IMR-90 (cell line): ENCODE results near the gene DNMT3A. TPM values are rescaled to one million over a fixed set of nuclear protein-coding genes. Genes with fewer than 3 reads are reported as not detected.
A peak's percentile ranks its signal among the peaks of the same experiment; 100 is the strongest.

Experiments
- ATAC-seq: fragments of 200-7000 bp; cut with Tn5 transposase; 2 replicates; pipeline ENCODE4 v1.9.1; 2020; ENCODE audit warnings: low read depth, mild to moderate bottlenecking, moderate library complexity
- BruUV-seq: library from RNA; stranded (reverse); fragments of 400-500 nt; replicated peaks from 2 replicates; lab custom pipeline; 2021; lab: Mats Ljungman, UMichigan
- CTCF ChIA-PET: fragments of 300-600 bp; formaldehyde crosslinking; extraction: SDS; loops from one replicate; lab custom pipeline; 2021; ENCODE audit warnings: antibody characterized with exemption; lab: Yijun Ruan, JAX
- POLR2A ChIA-PET: fragments of 300-600 bp; sonication (Branson Sonifier 250); formaldehyde crosslinking; loops from one replicate; lab custom pipeline; 2022; ENCODE audit warnings: antibody characterized with exemption; ENCODE audit not compliant: unreplicated experiment; lab: Charles Lee
- DNase-seq: peaks from one replicate; pipeline ENCODE4 v3.0.0; 2013
- H2AFZ ChIP-seq: replicated peaks from 2 replicates; pipeline ENCODE3; 2013; ENCODE audit warnings: low read length, mild to moderate bottlenecking; ENCODE audit not compliant: poor library complexity
- H2AK5ac ChIP-seq: 2 replicates; pipeline ENCODE4 v1.6.1; 2013; ENCODE audit warnings: low read depth, low read length, inconsistent platforms
- H2AK9ac ChIP-seq: replicated peaks from 2 replicates; pipeline ENCODE3; 2013; ENCODE audit warnings: mild to moderate bottlenecking, low read depth, low read length, moderate library complexity; ENCODE audit not compliant: poor library complexity
- H2BK120ac ChIP-seq: 2 replicates; pipeline ENCODE4 v1.6.1; 2013; ENCODE audit warnings: low read depth, low read length, inconsistent platforms
- H2BK15ac ChIP-seq: 3 replicates; pipeline ENCODE4 v1.6.1; 2013; ENCODE audit warnings: low read depth, low read length, inconsistent platforms
- H2BK20ac ChIP-seq: 2 replicates; pipeline ENCODE4 v1.6.1; 2013; ENCODE audit warnings: low read depth, mild to moderate bottlenecking, inconsistent platforms, low read length, moderate library complexity
- H2BK5ac ChIP-seq: 2 replicates; pipeline ENCODE4 v1.6.1; 2013; ENCODE audit warnings: mild to moderate bottlenecking, low read depth, low read length, inconsistent platforms; ENCODE audit not compliant: poor library complexity, severe bottlenecking
- H3K14ac ChIP-seq: replicated peaks from 2 replicates; pipeline ENCODE4 v1.6.1; 2013; ENCODE audit warnings: low read depth, low read length, inconsistent platforms
- H3K18ac ChIP-seq: 2 replicates; pipeline ENCODE4 v1.6.1; 2013; ENCODE audit warnings: low read depth, low read length, control low read depth
- H3K23ac ChIP-seq: 2 replicates; pipeline ENCODE4 v1.6.1; 2013; ENCODE audit warnings: low read depth, low read length, inconsistent platforms
- H3K27ac ChIP-seq: 2 replicates; pipeline ENCODE4 v1.5.1; 2013; ENCODE audit warnings: mild to moderate bottlenecking, control low read depth, low read length; ENCODE audit not compliant: insufficient read depth
- H3K27me3 ChIP-seq: 2 replicates; pipeline ENCODE4 v1.6.1; 2013; ENCODE audit warnings: low read length; ENCODE audit not compliant: control insufficient read depth, insufficient read depth
- H3K36me3 ChIP-seq: 2 replicates; pipeline ENCODE4 v1.6.1; 2013; ENCODE audit warnings: low read length, mixed read lengths; ENCODE audit not compliant: control insufficient read depth, insufficient read depth
- H3K4ac ChIP-seq: 2 replicates; pipeline ENCODE4 v1.6.1; 2013; ENCODE audit warnings: low read depth, low read length, inconsistent platforms
- H3K4me1 ChIP-seq: 2 replicates; pipeline ENCODE4 v1.6.1; 2013; ENCODE audit warnings: low read length, mixed read lengths; ENCODE audit not compliant: control insufficient read depth, insufficient read depth
- H3K4me2 ChIP-seq: 2 replicates; pipeline ENCODE4 v1.6.1; 2013; ENCODE audit warnings: low read depth, mild to moderate bottlenecking, control low read depth, low read length, moderate library complexity
- H3K4me3 ChIP-seq: 2 replicates; pipeline ENCODE4 v1.5.1; 2013; ENCODE audit warnings: low read depth, mild to moderate bottlenecking, control low read depth, low read length, moderate library complexity; ENCODE audit not compliant: insufficient read depth
- H3K56ac ChIP-seq: 2 replicates; pipeline ENCODE4 v1.6.1; 2013; ENCODE audit warnings: low read length, inconsistent platforms; ENCODE audit not compliant: insufficient read depth; ENCODE audit errors: extremely low read depth
- H3K79me1 ChIP-seq, 2 experiments: 2 replicates each; pipeline ENCODE4 v1.6.1; 2013; ENCODE audit warnings: low read length in 2 of 2, inconsistent platforms in 1 of 2, low read depth in 1 of 2
- H3K9ac ChIP-seq: 2 replicates; pipeline ENCODE4 v1.6.1; 2013; ENCODE audit warnings: low read depth, low read length, control low read depth
- H3K9me1 ChIP-seq: 2 replicates; pipeline ENCODE4 v1.6.1; 2013; ENCODE audit warnings: low read length, inconsistent platforms; ENCODE audit not compliant: insufficient read depth
- H3K9me3 ChIP-seq: 2 replicates; pipeline ENCODE4 v1.6.1; 2013; ENCODE audit warnings: low read length; ENCODE audit not compliant: control insufficient read depth, insufficient read depth
- H4K20me1 ChIP-seq: 2 replicates; pipeline ENCODE4 v1.6.1; 2013; ENCODE audit warnings: low read length, inconsistent platforms; ENCODE audit not compliant: insufficient read depth
- H4K5ac ChIP-seq: 2 replicates; pipeline ENCODE4 v1.6.1; 2013; ENCODE audit warnings: mild to moderate bottlenecking, low read depth, low read length, control low read depth
- H4K8ac ChIP-seq, 2 experiments: 2 replicates each; pipeline ENCODE4 v1.6.1; 2013; ENCODE audit warnings: low read depth in 2 of 2, low read length in 2 of 2, control low read depth in 1 of 2, inconsistent platforms in 1 of 2
- H4K91ac ChIP-seq: 2 replicates; pipeline ENCODE4 v1.6.1; 2013; ENCODE audit warnings: low read depth, low read length, inconsistent platforms; ENCODE audit not compliant: insufficient read depth
- BHLHE40 ChIP-seq: fragments of 150-350 bp; IDR thresholded peaks from 2 replicates; pipeline ENCODE4 v1.6.1; 2016; ENCODE audit warnings: mild to moderate bottlenecking, low read depth, low read length
- CEBPB ChIP-seq: IDR thresholded peaks from 2 replicates; pipeline ENCODE4 v1.6.1; 2012; ENCODE audit warnings: low read depth, low read length, improper control_type of control experiment
- CHD1 ChIP-seq: IDR thresholded peaks from 2 replicates; pipeline ENCODE4 v1.6.1; 2012; ENCODE audit warnings: low read depth, low read length, improper control_type of control experiment
- FOS ChIP-seq: fragments of 150-350 bp; IDR thresholded peaks from 2 replicates; pipeline ENCODE4 v1.6.1; 2016; ENCODE audit warnings: low read depth, low read length
- MAFK ChIP-seq: IDR thresholded peaks from 2 replicates; pipeline ENCODE4 v1.6.1; 2012; ENCODE audit warnings: low read depth, low read length, improper control_type of control experiment
- MAZ ChIP-seq: IDR thresholded peaks from 2 replicates; pipeline ENCODE4 v1.6.1; 2012; ENCODE audit warnings: low read depth, mild to moderate bottlenecking, low read length, improper control_type of control experiment, moderate library complexity, borderline replicate concordance
- MXI1 ChIP-seq: IDR thresholded peaks from 2 replicates; pipeline ENCODE4 v1.6.1; 2012; ENCODE audit warnings: low read depth, mild to moderate bottlenecking, low read length, moderate library complexity, borderline replicate concordance
- NFE2L2 ChIP-seq: fragments of 150-350 bp; IDR thresholded peaks from 2 replicates; pipeline ENCODE4 v1.6.1; 2016; ENCODE audit warnings: low read depth, mild to moderate bottlenecking, low read length
- POLR2A ChIP-seq: IDR thresholded peaks from 2 replicates; pipeline ENCODE4 v1.6.1; 2012; ENCODE audit warnings: mild to moderate bottlenecking, low read depth, low read length
- RAD21 ChIP-seq: IDR thresholded peaks from 2 replicates; pipeline ENCODE4 v1.6.1; 2012; ENCODE audit warnings: low read length, improper control_type of control experiment
- RCOR1 ChIP-seq: IDR thresholded peaks from 2 replicates; pipeline ENCODE4 v1.6.1; 2012; ENCODE audit warnings: mild to moderate bottlenecking, low read length, improper control_type of control experiment; ENCODE audit not compliant: insufficient replicate concordance
- RFX5 ChIP-seq: IDR thresholded peaks from 2 replicates; pipeline ENCODE4 v1.8.0; 2012; ENCODE audit warnings: low read depth, mild to moderate bottlenecking, low read length, moderate library complexity
- SMC3 ChIP-seq: fragments of 150-350 bp; IDR thresholded peaks from 2 replicates; pipeline ENCODE4 v1.6.1; 2016; ENCODE audit warnings: low read depth, mild to moderate bottlenecking, antibody characterized with exemption, low read length, moderate library complexity
- USF2 ChIP-seq: fragments of 150-350 bp; IDR thresholded peaks from 2 replicates; pipeline ENCODE4 v1.6.1; 2017; ENCODE audit warnings: mild to moderate bottlenecking, antibody characterized with exemption, low read length, low read depth
- WGBS, 2 experiments: methylation state at CpG; one replicate each; pipeline versions ENCODE4 v1.1.5 to v1.1.7; 2013; ENCODE audit warnings: missing lambda C conversion rate in 2 of 2; ENCODE audit not compliant: insufficient read length in 1 of 2; ENCODE audit errors: extremely low coverage in 2 of 2; 5-methylcytosine and 5-hydroxymethylcytosine counted together
- dilution Hi-C: fragments of 300-500 bp; cut with HindIII; formaldehyde crosslinking; loops from one replicate; pipeline ENCODE4 v1.14.3; 2018; ENCODE audit warnings: low sequenced_read_pairs; ENCODE audit not compliant: unreplicated experiment
- in situ Hi-C: fragments of 300-500 bp; cut with MboI; formaldehyde crosslinking; loops from 3 replicates; pipeline ENCODE4 v1.14.3; 2019; ENCODE audit warnings: low sequenced_read_pairs, inconsistent platforms, mixed read lengths
- intact Hi-C: fragments of 100-400 bp; cut with micrococcal nuclease; formaldehyde crosslinking; loops from 2 replicates; pipeline ENCODE4 v1.10.0; 2022
- polyA plus RNA-seq, 3 experiments: library from polyadenylated mRNA; depleted of rRNA; stranded (reverse); fragments of >200 nt; gene quantifications; 2 replicates each; pipeline ENCODE4 v1.2.3, GENCODE V29; 2012; ENCODE audit warnings: low replicate concordance in 1 of 3
- total RNA-seq: library from RNA; depleted of rRNA; stranded (reverse); fragments of >200 nt; gene quantifications from 2 replicates; pipeline ENCODE4 v1.2.3, GENCODE V29; 2012
- TF ChIP-seq, protein P1 (sequence below): fragments of 150-350 bp; IDR thresholded peaks from 2 replicates; pipeline ENCODE4 v1.6.1; 2016; ENCODE audit warnings: low read depth, mild to moderate bottlenecking, low read length, moderate library complexity, borderline replicate concordance
- TF ChIP-seq, protein P2 (sequence below): conservative IDR thresholded peaks from 2 replicates; pipeline ENCODE4 v1.5.1; 2012; ENCODE audit warnings: mild to moderate bottlenecking, low read depth, low read length, improper control_type of control experiment

The DNMT3A gene
- total and polyA plus RNA-seq, 2 of the 4 experiments (the other 2 are of a cell fraction), result 4.4 to 9.7 TPM

DNA sequence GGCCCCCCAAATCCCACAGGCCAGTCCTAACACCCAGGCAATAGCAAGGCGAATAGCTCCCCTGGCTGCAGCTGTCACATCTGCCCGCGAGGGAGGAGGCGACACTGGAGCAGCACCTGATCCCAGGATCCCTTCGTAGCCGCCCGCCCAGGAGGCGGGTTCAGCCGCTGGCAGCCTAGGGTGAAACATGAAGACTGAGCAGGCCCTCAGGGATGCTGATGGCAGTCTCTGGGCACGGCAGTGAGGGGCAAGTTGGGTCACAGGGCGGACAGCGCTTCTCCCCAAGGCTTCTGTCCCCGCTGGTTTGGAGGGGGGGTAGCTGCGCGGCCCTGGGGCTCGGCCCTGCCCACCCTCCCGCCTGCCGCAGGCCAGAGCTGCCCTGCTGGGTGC lies 1.9 kb downstream of the DNMT3A start:
- intact Hi-C loops, result no loop called here
- H4K8ac ChIP-seq, result no peak overlapping the region
- H2BK20ac ChIP-seq, result no peak overlapping the region
- no TSS peak for BruUV-seq
- H3K14ac ChIP-seq, result no peak overlapping the region
- H3K23ac ChIP-seq, result no peak overlapping the region
- H3K9me3 ChIP-seq, result no peaks in the 10 kb centered on the region
- in situ Hi-C loops, result no loop called here
- H3K56ac ChIP-seq, result no peak overlapping the region
- TF ChIP-seq CEBPB (no peak), MAFK (no peak), POLR2A (no peak), RCOR1 (no peak), RAD21 (no peak), RFX5 (no peak), FOS (no peak), SMC3 (no peak), USF2 (no peak), BHLHE40 (no peak), MXI1 (no peak), CHD1 (no peak), NFE2L2 (no peak), MAZ (no peak)
- TF ChIP-seq, protein P1, sequence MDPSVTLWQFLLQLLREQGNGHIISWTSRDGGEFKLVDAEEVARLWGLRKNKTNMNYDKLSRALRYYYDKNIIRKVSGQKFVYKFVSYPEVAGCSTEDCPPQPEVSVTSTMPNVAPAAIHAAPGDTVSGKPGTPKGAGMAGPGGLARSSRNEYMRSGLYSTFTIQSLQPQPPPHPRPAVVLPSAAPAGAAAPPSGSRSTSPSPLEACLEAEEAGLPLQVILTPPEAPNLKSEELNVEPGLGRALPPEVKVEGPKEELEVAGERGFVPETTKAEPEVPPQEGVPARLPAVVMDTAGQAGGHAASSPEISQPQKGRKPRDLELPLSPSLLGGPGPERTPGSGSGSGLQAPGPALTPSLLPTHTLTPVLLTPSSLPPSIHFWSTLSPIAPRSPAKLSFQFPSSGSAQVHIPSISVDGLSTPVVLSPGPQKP, result no peak
- TF ChIP-seq, protein P2, sequence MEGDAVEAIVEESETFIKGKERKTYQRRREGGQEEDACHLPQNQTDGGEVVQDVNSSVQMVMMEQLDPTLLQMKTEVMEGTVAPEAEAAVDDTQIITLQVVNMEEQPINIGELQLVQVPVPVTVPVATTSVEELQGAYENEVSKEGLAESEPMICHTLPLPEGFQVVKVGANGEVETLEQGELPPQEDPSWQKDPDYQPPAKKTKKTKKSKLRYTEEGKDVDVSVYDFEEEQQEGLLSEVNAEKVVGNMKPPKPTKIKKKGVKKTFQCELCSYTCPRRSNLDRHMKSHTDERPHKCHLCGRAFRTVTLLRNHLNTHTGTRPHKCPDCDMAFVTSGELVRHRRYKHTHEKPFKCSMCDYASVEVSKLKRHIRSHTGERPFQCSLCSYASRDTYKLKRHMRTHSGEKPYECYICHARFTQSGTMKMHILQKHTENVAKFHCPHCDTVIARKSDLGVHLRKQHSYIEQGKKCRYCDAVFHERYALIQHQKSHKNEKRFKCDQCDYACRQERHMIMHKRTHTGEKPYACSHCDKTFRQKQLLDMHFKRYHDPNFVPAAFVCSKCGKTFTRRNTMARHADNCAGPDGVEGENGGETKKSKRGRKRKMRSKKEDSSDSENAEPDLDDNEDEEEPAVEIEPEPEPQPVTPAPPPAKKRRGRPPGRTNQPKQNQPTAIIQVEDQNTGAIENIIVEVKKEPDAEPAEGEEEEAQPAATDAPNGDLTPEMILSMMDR, result no peak
- no peak overlapping the region for H2BK15ac ChIP-seq
- H3K18ac ChIP-seq, result no peak overlapping the region
- dilution Hi-C loops, result no loop called here
- H2BK120ac ChIP-seq, result no peak overlapping the region
- H4K20me1 ChIP-seq, result peaks cover 49% of the 10 kb centered on the region
- 33% methylated on average over 2 of the region's 18 CpGs; no CpG with 5 or more reads in 1 of the 2 experiments for WGBS, 2 experiments
- no peak overlapping the region for H3K27ac ChIP-seq
- H2AFZ ChIP-seq, result peak overlapping the region; percentile 51
- no peak for DNase-seq
- H3K4me2 ChIP-seq, result no peak overlapping the region; the same call in 1 of the 2 replicates
- H3K4me3 ChIP-seq, result no peak overlapping the region; the same call in 1 of the 2 replicates
- peaks cover 0 to 44% of the 10 kb centered on the region in 2 experiments; a peak in 3 of 4 replicates for H3K79me1 ChIP-seq
- no peaks in the 10 kb centered on the region; the same call in 1 of the 2 replicates for H3K9me1 ChIP-seq
- no peaks in the 10 kb centered on the region for H3K36me3 ChIP-seq
- H3K4ac ChIP-seq, result no peak overlapping the region
- H4K91ac ChIP-seq, result no peak overlapping the region
- ATAC-seq, result no peak
- ChIA-PET CTCF (no interaction called here), POLR2A (no interaction called here)
- no peak overlapping the region for H2AK9ac ChIP-seq
- no peaks in the 10 kb centered on the region for H3K27me3 ChIP-seq
- peaks cover 8% of the 10 kb centered on the region; the same call in 1 of the 2 replicates for H3K4me1 ChIP-seq
- H2BK5ac ChIP-seq, result no peak overlapping the region
- no peak overlapping the region for H4K5ac ChIP-seq
- no peak overlapping the region for H3K9ac ChIP-seq
- H2AK5ac ChIP-seq, result no peak overlapping the region
